ENCODE measurements around the gene ASPSCR1. TPM values are rescaled to one million over a fixed set of nuclear protein-coding genes. Genes with fewer than 3 reads are reported as not detected.

Gene ASPSCR1
- total and polyA plus RNA-seq, 9 of the 15 experiments (the other 6 are each of a cell fraction or from before 2014, with no cell fraction given): 0.90 to 36.9 (median 11.6) TPM

DNA sequence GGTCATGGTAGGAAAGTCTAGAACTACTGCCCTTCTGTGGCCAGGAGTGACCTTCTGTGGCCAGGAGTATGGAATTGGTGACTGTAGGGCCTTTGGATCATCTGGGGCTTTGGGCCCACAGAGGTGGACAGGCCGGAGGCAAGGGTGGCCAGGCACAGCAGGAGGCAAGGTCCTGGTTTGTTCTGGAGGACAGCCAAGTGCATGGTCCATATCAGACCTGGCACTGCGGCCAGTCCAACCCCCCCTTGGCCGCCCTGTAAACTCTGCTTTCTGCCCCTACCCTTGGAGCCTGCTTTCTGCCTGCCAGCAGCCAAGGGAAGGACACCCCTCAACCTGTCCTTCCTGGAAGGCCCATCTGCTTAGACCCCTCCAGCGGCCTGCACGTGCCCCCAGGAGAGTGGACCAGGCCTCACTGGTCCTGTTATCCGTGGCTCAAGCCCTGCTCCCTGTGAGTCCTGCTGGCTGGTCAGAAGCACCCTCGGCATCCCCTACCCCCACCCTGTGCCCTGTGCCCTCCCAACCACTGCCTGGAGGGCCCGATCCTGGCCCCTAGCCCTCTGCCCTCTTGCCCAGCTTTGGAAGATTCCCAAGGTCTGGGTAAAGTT is 62.4 kb downstream of the ASPSCR1 start:
- Histone ChIP-seq H2AFZ (ENCODE audit: low read depth, low read length) (no peak overlapping the region), H4K20me1 (replicated peaks; ENCODE audit: control insufficient read depth, insufficient read depth, low read length) (peaks cover 21% of the 10 kb centered on the region; the same call in 1 of the 2 replicates), H3K9me3 (replicated peaks; ENCODE audit: control insufficient read depth, insufficient read depth, low read depth, low read length) (no peaks in the 10 kb centered on the region), H3K27me3 (ENCODE audit: control insufficient read depth in 2 of 2, insufficient read depth in 2 of 2, low read length in 2 of 2) (no peaks in the 10 kb centered on the region), H3K4me3 (no peak overlapping the region), H3K36me3 (ENCODE audit: control insufficient read depth, insufficient read depth, low read length) (peaks cover 20% of the 10 kb centered on the region; the same call in 2 of the 3 replicates), H3K9me1 (ENCODE audit: control insufficient read depth, insufficient read depth, low read length) (peaks cover 6% of the 10 kb centered on the region), H3K79me2 (ENCODE audit: control insufficient read depth, insufficient read depth, low read length) (peaks cover 22% of the 10 kb centered on the region), H3K4me1 (replicated peaks in 1 of 2; ENCODE audit: control insufficient read depth in 2 of 2, insufficient read depth in 2 of 2, low read length in 2 of 2) (peaks cover 21 to 59% of the 10 kb centered on the region in 2 experiments; a peak in 4 of 5 replicates), H3K27ac (ENCODE audit: extremely low read depth, low read depth, low read length) (no peak overlapping the region), H3K4me2 (ENCODE audit: insufficient read depth, low read length) (no peak overlapping the region), H3K9ac (ENCODE audit: insufficient read depth in 1 of 2, low read depth in 2 of 2, low read length in 2 of 2) (peak overlapping the region in 1 of 2 experiments; percentile 82; a peak in 2 of 4 replicates)
- CTCF ChIA-PET (ENCODE audit: low intra/inter-chr PET ratio): no interaction called here
- POLR2A ChIA-PET: interaction anchor here (0.6 to 1.2 kb wide), 2 partner anchors 11 to 74 kb away, joined by 3 to 7 read pairs; no protein-coding TSS in a partner anchor
- BruUV-seq (replicated peaks): no TSS peak
- 88% methylated on average over 8 of the region's 8 CpGs for WGBS (ENCODE audit: insufficient coverage, low coverage, missing lambda C conversion rate)
- FAIRE-seq (no peak), DNase-seq (ENCODE audit: extremely low read depth in 1 of 4, low spot score in 3 of 4) (no peak), ATAC-seq (no peak)
- intact Hi-C loops (cut with micrococcal nuclease): loop anchor here (10.0 kb wide), 1 partner anchor 305 kb away; no protein-coding TSS in a partner anchor
- TF ChIP-seq NCOR1 (IDR thresholded peaks at IDR 0.05): no peak
- TF ChIP-seq POLR2A (conservative IDR thresholded peaks at IDR 0.05): no peak
- TF ChIP-seq, protein P1, sequence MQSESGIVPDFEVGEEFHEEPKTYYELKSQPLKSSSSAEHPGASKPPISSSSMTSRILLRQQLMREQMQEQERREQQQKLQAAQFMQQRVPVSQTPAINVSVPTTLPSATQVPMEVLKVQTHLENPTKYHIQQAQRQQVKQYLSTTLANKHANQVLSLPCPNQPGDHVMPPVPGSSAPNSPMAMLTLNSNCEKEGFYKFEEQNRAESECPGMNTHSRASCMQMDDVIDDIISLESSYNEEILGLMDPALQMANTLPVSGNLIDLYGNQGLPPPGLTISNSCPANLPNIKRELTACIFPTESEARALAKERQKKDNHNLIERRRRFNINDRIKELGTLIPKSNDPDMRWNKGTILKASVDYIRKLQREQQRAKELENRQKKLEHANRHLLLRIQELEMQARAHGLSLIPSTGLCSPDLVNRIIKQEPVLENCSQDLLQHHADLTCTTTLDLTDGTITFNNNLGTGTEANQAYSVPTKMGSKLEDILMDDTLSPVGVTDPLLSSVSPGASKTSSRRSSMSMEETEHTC (IDR thresholded peaks at IDR 0.05): no peak
- no peak for TF ChIP-seq ZNF134 (CRISPR knock-in tag; conservative IDR thresholded peaks at IDR 0.05)
- no peak for TF ChIP-seq ZNF445 (CRISPR knock-in tag; IDR thresholded peaks at IDR 0.05; ENCODE audit: low read depth)
- TF ChIP-seq GTF2E2 (tag; IDR thresholded peaks at IDR 0.05): no peak
- no peak for TF ChIP-seq HNRNPK (IDR thresholded peaks at IDR 0.05; ENCODE audit: low read depth, low read length, poor library complexity, severe bottlenecking)
- in situ Hi-C loops (cut with MboI): no loop called here

Measured in K562 (cell line).